Tracheal epithelial cell (primary cell): ENCODE measurements around the gene DUSP18. TPM values are rescaled to one million over a fixed set of nuclear protein-coding genes. Genes with fewer than 3 reads are reported as not detected.

Source experiments
- total RNA-seq: library from RNA; depleted of rRNA; stranded (reverse); fragments of >200 nt; gene quantifications from 2 replicates; pipeline ENCODE4 v1.2.1, GENCODE V29; 2014

Gene DUSP18
- total RNA-seq: 4.7 and 5.3 TPM in 2 replicates

GRCh38 chr22:30667494-30668385 lies at the start of gene DUSP18:
DUSP18 (minus strand) TSS chr22:30667875; CDS start chr22:30664003, 3,872 bp downstream.

DNA sequence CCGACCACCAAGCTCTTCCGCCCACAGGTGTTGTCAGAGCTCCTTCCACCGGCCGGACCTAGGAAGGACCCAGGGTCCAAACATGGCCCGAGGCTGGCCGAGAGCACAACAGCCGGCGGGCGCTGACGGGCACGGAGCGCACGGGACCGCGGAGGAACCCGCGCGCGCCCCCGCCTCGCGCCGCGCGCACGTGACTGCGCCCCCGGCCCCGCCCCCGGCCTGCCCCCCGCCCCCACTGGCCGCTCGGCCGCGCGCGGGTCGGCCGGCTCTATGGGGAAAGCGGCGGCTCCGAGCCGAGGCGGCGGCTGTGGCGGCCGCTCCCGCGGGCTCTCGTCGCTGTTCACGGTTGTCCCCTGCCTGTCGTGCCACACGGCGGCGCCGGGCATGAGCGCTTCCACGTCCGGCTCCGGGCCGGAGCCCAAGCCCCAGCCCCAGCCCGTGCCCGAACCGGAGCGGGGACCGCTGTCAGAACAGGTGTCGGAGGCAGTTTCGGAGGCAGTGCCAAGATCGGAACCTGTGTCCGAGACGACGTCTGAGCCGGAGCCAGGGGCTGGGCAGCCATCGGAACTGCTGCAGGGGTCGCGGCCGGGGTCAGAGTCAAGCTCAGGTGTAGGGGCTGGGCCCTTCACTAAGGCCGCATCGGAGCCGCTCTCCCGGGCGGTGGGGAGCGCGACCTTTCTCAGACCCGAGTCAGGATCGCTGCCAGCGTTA lies 27.1 kb upstream of the DUSP18 start, which contains the start of gene OSBP2:
OSBP2 (plus strand) TSS at position 235 of the 711 bp plus-strand sequence; CDS start at position 271, 36 bp downstream.

GRCh38 chr22:30635273-30636225 lies 32.1 kb downstream of the DUSP18 start, which contains the start of gene SLC35E4:
SLC35E4 (plus strand) TSS chr22:30635781; CDS start chr22:30636451, 670 bp downstream.

Other genes with a start within 250 kb of the DUSP18 start
- gene MTFP1, start 242.1 kb downstream of the DUSP18 start, total RNA-seq: 28.4 and 29.0 TPM in 2 replicates
- gene SEC14L3, start 195.9 kb downstream of the DUSP18 start, total RNA-seq: not detected in 2 replicates
- not detected in 2 replicates for gene SEC14L4, start 162.2 kb downstream of the DUSP18 start, total RNA-seq
- gene SEC14L6, start 121.1 kb downstream of the DUSP18 start, total RNA-seq: 6.7 TPM in 1 of 2 replicates, not detected in the other
- 0.48 TPM in 1 of 2 replicates, not detected in the other for gene GAL3ST1, start 93.2 kb downstream of the DUSP18 start, total RNA-seq
- 84.2 and 117 TPM in 2 replicates for gene PES1, start 76.0 kb downstream of the DUSP18 start, total RNA-seq
- 3.1 and 4.0 TPM in 2 replicates for gene TCN2, start 60.7 kb downstream of the DUSP18 start, total RNA-seq
- gene SLC35E4, start 32.1 kb downstream of the DUSP18 start, total RNA-seq: 3.8 and 10.4 TPM in 2 replicates
- 5.1 and 8.0 TPM in 2 replicates for gene OSBP2, start 27.0 kb upstream of the DUSP18 start, total RNA-seq